Neural cell (in vitro differentiated cells): ENCODE measurements around the gene IL18BP. TPM values are rescaled to one million over a fixed set of nuclear protein-coding genes. Genes with fewer than 3 reads are reported as not detected.

Experiments used
- H2AFZ ChIP-seq: fragments of 200-600, 300-800 bp; sonication (generic), shearing (Covaris generic); 2 replicates; pipeline ENCODE4 v1.6.0; 2014; ENCODE audit warnings: low read depth, mild to moderate bottlenecking, antibody characterized with exemption, low read length, moderate library complexity
- H3F3A ChIP-seq: fragments of 200-600 bp; shearing (Covaris generic); 2 replicates; pipeline ENCODE4 v1.6.1; 2016; ENCODE audit warnings: mild to moderate bottlenecking, moderate library complexity, mixed read lengths, antibody characterized with exemption, low read length; ENCODE audit not compliant: insufficient read depth, poor library complexity, severe bottlenecking
- H3K27ac ChIP-seq: fragments of 200-600, 300-800 bp; sonication (generic), shearing (Covaris generic); 2 replicates; pipeline ENCODE4 v1.5.1; 2014; ENCODE audit warnings: mild to moderate bottlenecking, low read length, moderate library complexity
- H3K27me3 ChIP-seq: fragments of 300-800, 200-600 bp; sonication (generic), shearing (Covaris generic); 2 replicates; pipeline ENCODE4 v1.6.0; 2014; ENCODE audit warnings: mild to moderate bottlenecking, low read depth, low read length, moderate library complexity; ENCODE audit not compliant: insufficient read depth
- H3K36me3 ChIP-seq: fragments of 300-800, 200-600 bp; sonication (generic), shearing (Covaris generic); 2 replicates; pipeline ENCODE4 v1.5.1; 2014; ENCODE audit warnings: mild to moderate bottlenecking, antibody characterized with exemption, low read length, moderate library complexity; ENCODE audit not compliant: insufficient read depth
- H3K4me2 ChIP-seq: fragments of 300-800, 200-600 bp; sonication (generic), shearing (Covaris generic); 2 replicates; pipeline ENCODE4 v1.6.0; 2014; ENCODE audit warnings: mild to moderate bottlenecking, low read length
- H3K4me3 ChIP-seq: fragments of 300-800, 200-600 bp; sonication (generic), shearing (Covaris generic); 2 replicates; pipeline ENCODE4 v1.5.1; 2014; ENCODE audit warnings: mild to moderate bottlenecking, low read length, moderate library complexity
- H3K79me2 ChIP-seq: fragments of 200-600 bp; shearing (Covaris generic); replicated peaks from 2 replicates; pipeline ENCODE4 v1.6.0; 2014; ENCODE audit warnings: mild to moderate bottlenecking, low read length, moderate library complexity; ENCODE audit not compliant: insufficient read depth
- H3K9ac ChIP-seq: fragments of 300-800, 200-600 bp; sonication (generic), shearing (Covaris generic); 2 replicates; pipeline ENCODE4 v1.6.1; 2016; ENCODE audit warnings: mild to moderate bottlenecking, low read length, mixed read lengths
- H3K9me2 ChIP-seq: fragments of 200-600 bp; shearing (Covaris generic); 2 replicates; pipeline ENCODE4 v1.6.1; 2016; ENCODE audit warnings: mild to moderate bottlenecking, low read length, mixed read lengths; ENCODE audit not compliant: insufficient read depth
- H3K9me3 ChIP-seq: fragments of 200-600, 300-800 bp; sonication (generic), shearing (Covaris generic); 2 replicates; pipeline ENCODE4 v1.6.1; 2016; ENCODE audit warnings: mild to moderate bottlenecking, mixed run types, low read length, moderate library complexity, mixed read lengths
- H4K20me1 ChIP-seq: fragments of 200-600 bp; shearing (Covaris generic); 2 replicates; pipeline ENCODE4 v1.6.1; 2016; ENCODE audit warnings: mild to moderate bottlenecking, mixed run types; ENCODE audit not compliant: insufficient read depth
- EP300 ChIP-seq: fragments of 450-650 bp; conservative IDR thresholded peaks from 2 replicates; pipeline ENCODE4 v1.6.1; 2014; ENCODE audit warnings: antibody characterized with exemption, mild to moderate bottlenecking, moderate library complexity; ENCODE audit not compliant: poor library complexity, severe bottlenecking
- EZH2 ChIP-seq: fragments of 200-600, 300-800 bp; shearing (Covaris generic), sonication (generic); IDR thresholded peaks from 2 replicates; pipeline ENCODE4 v1.6.1; 2014; ENCODE audit warnings: antibody characterized with exemption, low read length, borderline replicate concordance, mild to moderate bottlenecking; ENCODE audit not compliant: insufficient read depth, poor library complexity, severe bottlenecking
- MXI1 ChIP-seq: fragments of 450-650 bp; conservative IDR thresholded peaks from 2 replicates; pipeline ENCODE4 v1.6.1; 2014; ENCODE audit warnings: antibody characterized with exemption, mild to moderate bottlenecking; ENCODE audit not compliant: poor library complexity, severe bottlenecking
- POLR2AphosphoS5 ChIP-seq: IDR thresholded peaks from 2 replicates; pipeline ENCODE4 v1.6.1; 2012
- RAD21 ChIP-seq: fragments of 450-650 bp; conservative IDR thresholded peaks from 2 replicates; pipeline ENCODE4 v1.6.1; 2014; ENCODE audit warnings: antibody characterized with exemption, mild to moderate bottlenecking, moderate library complexity
- SMC3 ChIP-seq: fragments of 450-650 bp; conservative IDR thresholded peaks from 2 replicates; pipeline ENCODE4 v1.6.1; 2014; ENCODE audit warnings: antibody characterized with exemption, mild to moderate bottlenecking, moderate library complexity; ENCODE audit not compliant: poor library complexity
- TAF1 ChIP-seq: IDR thresholded peaks from 2 replicates; pipeline ENCODE4 v1.6.1; 2012; ENCODE audit warnings: low read depth
- polyA plus RNA-seq: library from polyadenylated mRNA; depleted of rRNA; stranded (reverse); fragments of >200 nt; gene quantifications from 2 replicates; pipeline ENCODE4 v1.2.3, GENCODE V29; 2014
- TF ChIP-seq, protein P1 (sequence below): fragments of 450-650 bp; IDR thresholded peaks from 2 replicates; pipeline ENCODE4 v1.5.1; 2014; ENCODE audit warnings: antibody characterized with exemption, mild to moderate bottlenecking, moderate library complexity; ENCODE audit not compliant: poor library complexity, severe bottlenecking
- TF ChIP-seq, protein P2 (sequence below): IDR thresholded peaks from 2 replicates; pipeline ENCODE4 v1.6.1; 2012; ENCODE audit warnings: borderline replicate concordance

The IL18BP gene
- polyA plus RNA-seq, 1 donor from 2014 or later, result 3.1 TPM

DNA sequence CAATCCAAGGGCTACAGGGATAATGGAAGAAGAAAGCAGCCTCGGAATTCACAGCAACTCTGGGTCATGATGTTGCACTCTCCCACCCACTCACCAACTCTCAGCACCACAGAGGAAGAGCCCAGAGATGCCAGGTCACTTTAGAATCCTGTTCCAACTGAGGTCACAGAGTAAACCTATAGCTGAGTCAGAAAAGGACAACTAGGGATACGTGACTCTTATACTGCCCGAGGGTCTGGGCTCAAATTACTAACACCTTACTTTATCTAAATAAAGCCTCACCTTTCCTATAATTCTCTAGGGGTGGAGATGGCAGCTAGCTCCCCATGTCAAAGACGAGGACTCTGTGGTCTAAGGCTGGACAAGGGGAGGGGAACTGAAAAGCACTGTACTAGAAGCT is 24.6 kb downstream of the IL18BP start:
- no peaks in the 10 kb centered on the region for H4K20me1 ChIP-seq
- no peak overlapping the region for H3K4me3 ChIP-seq
- H2AFZ ChIP-seq, result no peak overlapping the region
- H3F3A ChIP-seq, result no peaks in the 10 kb centered on the region
- no peaks in the 10 kb centered on the region for H3K9me2 ChIP-seq
- H3K27me3 ChIP-seq, result no peaks in the 10 kb centered on the region
- no peak overlapping the region for H3K4me2 ChIP-seq
- TF ChIP-seq SMC3 (no peak), POLR2AphosphoS5 (no peak), EZH2 (no peak), MXI1 (no peak), EP300 (no peak), RAD21 (no peak), TAF1 (no peak)
- TF ChIP-seq, protein P1, sequence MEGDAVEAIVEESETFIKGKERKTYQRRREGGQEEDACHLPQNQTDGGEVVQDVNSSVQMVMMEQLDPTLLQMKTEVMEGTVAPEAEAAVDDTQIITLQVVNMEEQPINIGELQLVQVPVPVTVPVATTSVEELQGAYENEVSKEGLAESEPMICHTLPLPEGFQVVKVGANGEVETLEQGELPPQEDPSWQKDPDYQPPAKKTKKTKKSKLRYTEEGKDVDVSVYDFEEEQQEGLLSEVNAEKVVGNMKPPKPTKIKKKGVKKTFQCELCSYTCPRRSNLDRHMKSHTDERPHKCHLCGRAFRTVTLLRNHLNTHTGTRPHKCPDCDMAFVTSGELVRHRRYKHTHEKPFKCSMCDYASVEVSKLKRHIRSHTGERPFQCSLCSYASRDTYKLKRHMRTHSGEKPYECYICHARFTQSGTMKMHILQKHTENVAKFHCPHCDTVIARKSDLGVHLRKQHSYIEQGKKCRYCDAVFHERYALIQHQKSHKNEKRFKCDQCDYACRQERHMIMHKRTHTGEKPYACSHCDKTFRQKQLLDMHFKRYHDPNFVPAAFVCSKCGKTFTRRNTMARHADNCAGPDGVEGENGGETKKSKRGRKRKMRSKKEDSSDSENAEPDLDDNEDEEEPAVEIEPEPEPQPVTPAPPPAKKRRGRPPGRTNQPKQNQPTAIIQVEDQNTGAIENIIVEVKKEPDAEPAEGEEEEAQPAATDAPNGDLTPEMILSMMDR, result no peak
- TF ChIP-seq, protein P2, sequence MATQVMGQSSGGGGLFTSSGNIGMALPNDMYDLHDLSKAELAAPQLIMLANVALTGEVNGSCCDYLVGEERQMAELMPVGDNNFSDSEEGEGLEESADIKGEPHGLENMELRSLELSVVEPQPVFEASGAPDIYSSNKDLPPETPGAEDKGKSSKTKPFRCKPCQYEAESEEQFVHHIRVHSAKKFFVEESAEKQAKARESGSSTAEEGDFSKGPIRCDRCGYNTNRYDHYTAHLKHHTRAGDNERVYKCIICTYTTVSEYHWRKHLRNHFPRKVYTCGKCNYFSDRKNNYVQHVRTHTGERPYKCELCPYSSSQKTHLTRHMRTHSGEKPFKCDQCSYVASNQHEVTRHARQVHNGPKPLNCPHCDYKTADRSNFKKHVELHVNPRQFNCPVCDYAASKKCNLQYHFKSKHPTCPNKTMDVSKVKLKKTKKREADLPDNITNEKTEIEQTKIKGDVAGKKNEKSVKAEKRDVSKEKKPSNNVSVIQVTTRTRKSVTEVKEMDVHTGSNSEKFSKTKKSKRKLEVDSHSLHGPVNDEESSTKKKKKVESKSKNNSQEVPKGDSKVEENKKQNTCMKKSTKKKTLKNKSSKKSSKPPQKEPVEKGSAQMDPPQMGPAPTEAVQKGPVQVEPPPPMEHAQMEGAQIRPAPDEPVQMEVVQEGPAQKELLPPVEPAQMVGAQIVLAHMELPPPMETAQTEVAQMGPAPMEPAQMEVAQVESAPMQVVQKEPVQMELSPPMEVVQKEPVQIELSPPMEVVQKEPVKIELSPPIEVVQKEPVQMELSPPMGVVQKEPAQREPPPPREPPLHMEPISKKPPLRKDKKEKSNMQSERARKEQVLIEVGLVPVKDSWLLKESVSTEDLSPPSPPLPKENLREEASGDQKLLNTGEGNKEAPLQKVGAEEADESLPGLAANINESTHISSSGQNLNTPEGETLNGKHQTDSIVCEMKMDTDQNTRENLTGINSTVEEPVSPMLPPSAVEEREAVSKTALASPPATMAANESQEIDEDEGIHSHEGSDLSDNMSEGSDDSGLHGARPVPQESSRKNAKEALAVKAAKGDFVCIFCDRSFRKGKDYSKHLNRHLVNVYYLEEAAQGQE, result no peak
- no peak overlapping the region for H3K27ac ChIP-seq
- H3K9me3 ChIP-seq, result no peaks in the 10 kb centered on the region
- H3K79me2 ChIP-seq, result peaks cover 8% of the 10 kb centered on the region
- H3K36me3 ChIP-seq, result peaks cover 5% of the 10 kb centered on the region
- no peak overlapping the region for H3K9ac ChIP-seq

DNA sequence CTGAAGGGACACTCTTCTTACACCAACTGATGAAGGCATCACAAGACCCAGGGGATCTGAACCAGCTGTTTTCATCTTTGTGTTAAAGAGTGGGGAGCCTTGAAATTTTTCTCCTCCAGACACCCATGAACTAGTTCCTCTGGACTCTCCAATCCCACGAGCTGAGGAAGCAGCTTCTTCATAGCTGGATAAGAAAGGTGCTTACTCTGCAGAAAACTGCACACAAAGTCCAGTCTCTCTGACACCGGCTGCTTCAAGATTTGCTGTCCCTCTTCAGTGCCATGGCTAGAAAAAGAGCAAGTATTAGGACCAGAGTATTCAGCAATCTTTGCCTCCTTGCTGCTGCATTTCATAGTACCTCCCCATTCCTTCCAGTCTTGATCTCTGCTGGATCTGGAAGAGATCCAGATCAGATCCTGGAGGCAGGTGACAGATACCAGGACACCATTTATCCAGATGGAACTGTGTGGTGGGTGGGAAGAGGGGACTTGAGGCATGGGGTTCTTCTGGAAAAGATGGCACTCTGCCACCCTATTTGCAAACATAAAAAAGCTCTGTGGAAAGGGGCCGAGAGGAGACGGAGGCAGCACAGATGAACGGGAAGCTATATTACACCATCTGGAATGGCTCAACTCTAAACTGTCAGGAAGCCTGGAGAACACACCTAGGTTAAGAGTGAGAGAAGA is 25.5 kb downstream of the IL18BP start:
- no peak overlapping the region for H3K4me2 ChIP-seq
- H3K27ac ChIP-seq, result no peak overlapping the region
- no peaks in the 10 kb centered on the region for H3K27me3 ChIP-seq
- no peaks in the 10 kb centered on the region for H3K9me2 ChIP-seq
- TF ChIP-seq EP300 (no peak), EZH2 (no peak), MXI1 (no peak), TAF1 (no peak), SMC3 (no peak), RAD21 (no peak), POLR2AphosphoS5 (no peak)
- TF ChIP-seq, protein P2, result no peak
- TF ChIP-seq, protein P1, result no peak
- no peaks in the 10 kb centered on the region for H3F3A ChIP-seq
- H3K9me3 ChIP-seq, result no peaks in the 10 kb centered on the region
- no peak overlapping the region for H3K9ac ChIP-seq
- H3K4me3 ChIP-seq, result no peak overlapping the region
- peaks cover 5% of the 10 kb centered on the region for H3K36me3 ChIP-seq
- no peaks in the 10 kb centered on the region for H4K20me1 ChIP-seq
- peaks cover 11% of the 10 kb centered on the region for H3K79me2 ChIP-seq
- no peak overlapping the region for H2AFZ ChIP-seq
